WTC11 (cell line): ENCODE measurements around the gene CCDC24.

Experiments
- CTCF ChIP-seq: fragments of 200-600 bp; IDR thresholded peaks from 2 replicates; pipeline ENCODE4 v1.8.0; 2022; ENCODE audit warnings: antibody characterized with exemption
- HMGXB4 ChIP-seq: sonication (generic); formaldehyde crosslinking; IDR thresholded peaks from 2 replicates; pipeline ENCODE4 v1.8.1; 2023; ENCODE audit warnings: mild to moderate bottlenecking, moderate library complexity, missing genetic modification reagents
- KAT7 ChIP-seq: sonication (generic); formaldehyde crosslinking; IDR thresholded peaks from 2 replicates; pipeline ENCODE4 v1.8.1; 2023; ENCODE audit warnings: missing genetic modification reagents, mild to moderate bottlenecking, borderline replicate concordance
- ZBTB21 ChIP-seq: sonication (generic); formaldehyde crosslinking; IDR thresholded peaks from 2 replicates; pipeline ENCODE4 v1.8.1; 2023; ENCODE audit warnings: mild to moderate bottlenecking, missing genetic modification reagents, borderline replicate concordance
- TF ChIP-seq, protein P1 (sequence below): sonication (generic); formaldehyde crosslinking; IDR thresholded peaks from 2 replicates; pipeline ENCODE4 v1.8.1; 2022; ENCODE audit warnings: missing genetic modification reagents, borderline replicate concordance

- TF ChIP-seq HMGXB4 (no peak), CTCF (no peak), ZBTB21 (CRISPR knock-in tag) (no peak), KAT7 (CRISPR knock-in tag) (no peak)
- TF ChIP-seq, protein P1, sequence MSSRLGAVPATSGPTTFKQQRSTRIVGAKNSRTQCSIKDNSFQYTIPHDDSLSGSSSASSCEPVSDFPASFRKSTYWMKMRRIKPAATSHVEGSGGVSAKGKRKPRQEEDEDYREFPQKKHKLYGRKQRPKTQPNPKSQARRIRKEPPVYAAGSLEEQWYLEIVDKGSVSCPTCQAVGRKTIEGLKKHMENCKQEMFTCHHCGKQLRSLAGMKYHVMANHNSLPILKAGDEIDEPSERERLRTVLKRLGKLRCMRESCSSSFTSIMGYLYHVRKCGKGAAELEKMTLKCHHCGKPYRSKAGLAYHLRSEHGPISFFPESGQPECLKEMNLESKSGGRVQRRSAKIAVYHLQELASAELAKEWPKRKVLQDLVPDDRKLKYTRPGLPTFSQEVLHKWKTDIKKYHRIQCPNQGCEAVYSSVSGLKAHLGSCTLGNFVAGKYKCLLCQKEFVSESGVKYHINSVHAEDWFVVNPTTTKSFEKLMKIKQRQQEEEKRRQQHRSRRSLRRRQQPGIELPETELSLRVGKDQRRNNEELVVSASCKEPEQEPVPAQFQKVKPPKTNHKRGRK (CRISPR knock-in tag), result no peak
These were observed 17.4 kb upstream of the CCDC24 start for GRCh38 chr1:43973981-43974442.
